HAP-1 (cell line): ENCODE data around the gene AP1M1.

Experiments
- DNase-seq, 2 experiments: peaks; one replicate each; pipeline ENCODE4 v3.0.0-alpha.2; 2016 to 2020; ENCODE audit warnings: low spot score in 2 of 2
- H3K27me3 ChIP-seq: fragments of 250-450 bp; sonication (Bioruptor Pico); 2 replicates; pipeline ENCODE4 v1.5.1; 2020; ENCODE audit warnings: low read depth, mild to moderate bottlenecking, moderate library complexity
- H3K36me3 ChIP-seq: fragments of 250-450 bp; sonication (Bioruptor Pico); replicated peaks from 2 replicates; pipeline ENCODE4 v1.5.1; 2020; ENCODE audit warnings: mild to moderate bottlenecking
- H3K4me1 ChIP-seq: fragments of 250-450 bp; sonication (Bioruptor Pico); 2 replicates; pipeline ENCODE4 v1.5.1; 2020; ENCODE audit warnings: mild to moderate bottlenecking
- H3K4me3 ChIP-seq: fragments of 250-450 bp; sonication (Bioruptor Pico); 2 replicates; pipeline ENCODE4 v1.5.1; 2020; ENCODE audit warnings: mild to moderate bottlenecking, moderate library complexity
- H3K9me3 ChIP-seq: fragments of 250-450 bp; sonication (Bioruptor Pico); 2 replicates; pipeline ENCODE4 v1.5.1; 2020; ENCODE audit warnings: mild to moderate bottlenecking, moderate library complexity
- in situ Hi-C: fragments of 300-500 bp; cut with MboI; formaldehyde crosslinking; loops from 3 replicates; pipeline ENCODE4 v1.14.3; 2020; ENCODE audit warnings: low sequenced_read_pairs, inconsistent platforms, mixed read lengths

AP1M1 gene

GRCh38 chr19:16207063-16207462 lies 9.4 kb downstream of the AP1M1 start:
- in situ Hi-C loops: no loop called here
- no peak overlapping the region for H3K4me3 ChIP-seq
- no peaks in the 10 kb centered on the region for H3K9me3 ChIP-seq
- peaks cover 41% of the 10 kb centered on the region for H3K36me3 ChIP-seq
- no peaks in the 10 kb centered on the region for H3K27me3 ChIP-seq
- no peaks in the 10 kb centered on the region for H3K4me1 ChIP-seq
- no peak for DNase-seq

- Histone ChIP-seq H3K4me3 (no peak overlapping the region), H3K4me1 (peaks cover 1% of the 10 kb centered on the region), H3K9me3 (no peaks in the 10 kb centered on the region), H3K36me3 (peaks cover 41% of the 10 kb centered on the region), H3K27me3 (no peaks in the 10 kb centered on the region)
- no peak for DNase-seq
- in situ Hi-C loops: no loop called here
These were observed 9.8 kb downstream of the AP1M1 start for GRCh38 chr19:16207490-16208025.

- H3K9me3 ChIP-seq: no peaks in the 10 kb centered on the region
- H3K36me3 ChIP-seq: peaks cover 34% of the 10 kb centered on the region
- in situ Hi-C loops: no loop called here
- H3K27me3 ChIP-seq: no peaks in the 10 kb centered on the region
- H3K4me1 ChIP-seq: peaks cover 8% of the 10 kb centered on the region
- H3K4me3 ChIP-seq: no peak overlapping the region
- DNase-seq: no peak
These were observed 10.5 kb downstream of the AP1M1 start for GRCh38 chr19:16208064-16208759.

- H3K36me3 ChIP-seq: peaks cover 29% of the 10 kb centered on the region
- in situ Hi-C loops: no loop called here
These were observed 11.3 kb downstream of the AP1M1 start for GRCh38 chr19:16208847-16209665.

GRCh38 chr19:16210168-16210567 lies 12.5 kb downstream of the AP1M1 start:
- Histone ChIP-seq H3K4me3 (no peak overlapping the region), H3K27me3 (no peaks in the 10 kb centered on the region), H3K4me1 (peaks cover 13% of the 10 kb centered on the region), H3K36me3 (peaks cover 29% of the 10 kb centered on the region), H3K9me3 (no peaks in the 10 kb centered on the region)
- in situ Hi-C loops: no loop called here
- DNase-seq: no peak

More at GRCh38 chr19:16208847-16209665, 11.3 kb downstream of the AP1M1 start:
- peaks cover 13% of the 10 kb centered on the region for H3K4me1 ChIP-seq
- no peaks in the 10 kb centered on the region for H3K27me3 ChIP-seq
- no peak overlapping the region for H3K4me3 ChIP-seq
- no peak for DNase-seq
- H3K9me3 ChIP-seq: no peaks in the 10 kb centered on the region

GRCh38 chr19:16213076-16213475 lies 15.4 kb downstream of the AP1M1 start:
- in situ Hi-C loops: no loop called here
- peaks cover 30% of the 10 kb centered on the region for H3K36me3 ChIP-seq

GRCh38 chr19:16216744-16217670 lies 19.3 kb downstream of the AP1M1 start:
- Histone ChIP-seq H3K36me3 (peaks cover 13% of the 10 kb centered on the region), H3K9me3 (peaks cover 18% of the 10 kb centered on the region), H3K4me1 (peaks cover 13% of the 10 kb centered on the region), H3K27me3 (no peaks in the 10 kb centered on the region), H3K4me3 (no peak overlapping the region)
- in situ Hi-C loops: no loop called here
- no peak for DNase-seq

More at GRCh38 chr19:16213076-16213475, 15.4 kb downstream of the AP1M1 start:
- DNase-seq: no peak
- Histone ChIP-seq H3K4me1 (peaks cover 13% of the 10 kb centered on the region), H3K27me3 (no peaks in the 10 kb centered on the region), H3K4me3 (no peak overlapping the region), H3K9me3 (no peaks in the 10 kb centered on the region)

GRCh38 chr19:16217716-16218451 lies 20.2 kb downstream of the AP1M1 start:
- H3K36me3 ChIP-seq: peaks cover 17% of the 10 kb centered on the region
- in situ Hi-C loops: no loop called here
- DNase-seq: no peak

GRCh38 chr19:16218851-16219250 lies 21.1 kb downstream of the AP1M1 start:
- no peaks in the 10 kb centered on the region for H3K4me1 ChIP-seq
- no peaks in the 10 kb centered on the region for H3K27me3 ChIP-seq
- peaks cover 23% of the 10 kb centered on the region for H3K36me3 ChIP-seq
- no peak overlapping the region for H3K4me3 ChIP-seq
- no peak for DNase-seq
- H3K9me3 ChIP-seq: peaks cover 18% of the 10 kb centered on the region
- in situ Hi-C loops: no loop called here

More at GRCh38 chr19:16217716-16218451, 20.2 kb downstream of the AP1M1 start:
- Histone ChIP-seq H3K9me3 (peaks cover 18% of the 10 kb centered on the region), H3K4me3 (no peak overlapping the region), H3K4me1 (peaks cover 9% of the 10 kb centered on the region), H3K27me3 (no peaks in the 10 kb centered on the region)

- H3K4me1 ChIP-seq: no peaks in the 10 kb centered on the region
- peaks cover 22% of the 10 kb centered on the region for H3K36me3 ChIP-seq
- no peak overlapping the region for H3K4me3 ChIP-seq
- H3K27me3 ChIP-seq: no peaks in the 10 kb centered on the region
- in situ Hi-C loops: no loop called here
- peaks cover 18% of the 10 kb centered on the region for H3K9me3 ChIP-seq
- no peak for DNase-seq
These were observed 25.1 kb downstream of the AP1M1 start for GRCh38 chr19:16222806-16223205.

- no peak overlapping the region for H3K4me3 ChIP-seq
- no peak for DNase-seq
- in situ Hi-C loops: no loop called here
- H3K9me3 ChIP-seq: peaks cover 18% of the 10 kb centered on the region
- H3K36me3 ChIP-seq: peaks cover 22% of the 10 kb centered on the region
- no peaks in the 10 kb centered on the region for H3K4me1 ChIP-seq
- H3K27me3 ChIP-seq: no peaks in the 10 kb centered on the region
These were observed 26.0 kb downstream of the AP1M1 start for GRCh38 chr19:16223746-16224145.

- Histone ChIP-seq H3K9me3 (peaks cover 18% of the 10 kb centered on the region), H3K27me3 (no peaks in the 10 kb centered on the region), H3K4me3 (no peak overlapping the region), H3K4me1 (no peaks in the 10 kb centered on the region), H3K36me3 (peaks cover 22% of the 10 kb centered on the region)
- DNase-seq: no peak
- in situ Hi-C loops: no loop called here
These were observed 26.8 kb downstream of the AP1M1 start for GRCh38 chr19:16224293-16225045.
